ENCODE results near the gene LRIG3. TPM values are rescaled to one million over a fixed set of nuclear protein-coding genes. Genes with fewer than 3 reads are reported as not detected.

The LRIG3 gene
- total and polyA plus RNA-seq, 9 of the 15 experiments (the other 6 are each of a cell fraction or from before 2014, with no cell fraction given), result 0.18 TPM; not detected in 8

- WGBS (ENCODE audit: insufficient coverage, low coverage, missing lambda C conversion rate), result 0% methylated on average over 2 of the region's 2 CpGs
- H3K4me1 ChIP-seq (replicated peaks in 1 of 2; ENCODE audit: control insufficient read depth in 2 of 2, insufficient read depth in 2 of 2, low read length in 2 of 2), result no peaks in the 10 kb centered on the region
- no peak for FAIRE-seq
Observed at GRCh38 chr12:58969237-58969636, 48.9 kb upstream of the LRIG3 start.

GRCh38 chr12:58967561-58967960 is 47.3 kb upstream of the LRIG3 start:
- CTCF ChIA-PET (ENCODE audit: low intra/inter-chr PET ratio), result interaction anchor here (0.6 kb wide), 1 partner anchor 31 kb away, joined by 4 read pairs; no protein-coding TSS in a partner anchor
- no peak for FAIRE-seq
- H3K4me2 ChIP-seq (ENCODE audit: insufficient read depth, low read length), result no peak overlapping the region
- no peaks in the 10 kb centered on the region for H3K9me1 ChIP-seq (ENCODE audit: control insufficient read depth, insufficient read depth, low read length)
- no peak overlapping the region for H3K27ac ChIP-seq (ENCODE audit: extremely low read depth, low read depth, low read length)
- intact Hi-C loops (cut with micrococcal nuclease) (no loop called here), in situ Hi-C loops (cut with MboI) (no loop called here)
- no peaks in the 10 kb centered on the region for H3K79me2 ChIP-seq (ENCODE audit: control insufficient read depth, insufficient read depth, low read length)
- H3K9me3 ChIP-seq (replicated peaks; ENCODE audit: control insufficient read depth, insufficient read depth, low read depth, low read length), result no peaks in the 10 kb centered on the region
- no peaks in the 10 kb centered on the region for H4K20me1 ChIP-seq (replicated peaks; ENCODE audit: control insufficient read depth, insufficient read depth, low read length)
- no peaks in the 10 kb centered on the region for H3K27me3 ChIP-seq (ENCODE audit: control insufficient read depth in 2 of 2, insufficient read depth in 2 of 2, low read length in 2 of 2)
- H3K36me3 ChIP-seq (ENCODE audit: control insufficient read depth, insufficient read depth, low read length), result no peaks in the 10 kb centered on the region
- BruUV-seq (replicated peaks), result no TSS peak
- H3K4me3 ChIP-seq, result no peak overlapping the region
- 0% methylated on average over 4 of the region's 4 CpGs for WGBS (ENCODE audit: insufficient coverage, low coverage, missing lambda C conversion rate)
- no peak for DNase-seq (ENCODE audit: extremely low read depth in 1 of 4, low spot score in 3 of 4)
- no peak overlapping the region for H2AFZ ChIP-seq (ENCODE audit: low read depth, low read length)
- ATAC-seq, result no peak
- POLR2A ChIA-PET, result no interaction called here
- H3K4me1 ChIP-seq (replicated peaks in 1 of 2; ENCODE audit: control insufficient read depth in 2 of 2, insufficient read depth in 2 of 2, low read length in 2 of 2), result no peaks in the 10 kb centered on the region
- H3K9ac ChIP-seq (ENCODE audit: insufficient read depth in 1 of 2, low read depth in 2 of 2, low read length in 2 of 2), result no peak overlapping the region
- no peak for TF ChIP-seq HSF4 (CRISPR knock-in tag; IDR thresholded peaks at IDR 0.05; ENCODE audit: borderline replicate concordance)
- no peak for TF ChIP-seq MAZ (CRISPR knock-in tag; conservative IDR thresholded peaks at IDR 0.05 in 1 of 2, IDR thresholded peaks at IDR 0.05 in 1 of 2)
- TF ChIP-seq SRSF7 (optimal IDR thresholded peaks at IDR 0.05; ENCODE audit: low read depth, low read length), result no peak
- TF ChIP-seq PRMT5 (CRISPR knock-in tag; IDR thresholded peaks at IDR 0.05), result no peak
- no peak for TF ChIP-seq ZNF232 (CRISPR knock-in tag; IDR thresholded peaks at IDR 0.05)
- no peak for TF ChIP-seq NR1H2 (CRISPR knock-in tag; IDR thresholded peaks at IDR 0.05)
- no peak for TF ChIP-seq FOXK1 (CRISPR knock-in tag; IDR thresholded peaks at IDR 0.05; ENCODE audit: borderline replicate concordance)
- no peak for TF ChIP-seq KAT7 (CRISPR knock-in tag; IDR thresholded peaks at IDR 0.05; ENCODE audit: borderline replicate concordance)
- no peak for TF ChIP-seq ZNF77 (CRISPR knock-in tag; IDR thresholded peaks at IDR 0.05)
- TF ChIP-seq SMAD1 (IDR thresholded peaks at IDR 0.05; ENCODE audit: low read depth, low read length, partially characterized antibody), result no peak
- no peak for TF ChIP-seq BCLAF1 (IDR thresholded peaks at IDR 0.05; ENCODE audit: borderline replicate concordance in 1 of 2, control insufficient read depth in 1 of 2, low read depth in 2 of 2, low read length in 1 of 2)
- no peak for TF ChIP-seq SMARCA4 (IDR thresholded peaks at IDR 0.05)
- TF ChIP-seq FOXP1 (CRISPR knock-in tag; IDR thresholded peaks at IDR 0.05), result no peak

More at GRCh38 chr12:58969237-58969636, 48.9 kb upstream of the LRIG3 start:
- Histone ChIP-seq H3K79me2 (ENCODE audit: control insufficient read depth, insufficient read depth, low read length) (no peaks in the 10 kb centered on the region), H3K36me3 (ENCODE audit: control insufficient read depth, insufficient read depth, low read length) (no peaks in the 10 kb centered on the region), H2AFZ (ENCODE audit: low read depth, low read length) (no peak overlapping the region), H3K27me3 (ENCODE audit: control insufficient read depth in 2 of 2, insufficient read depth in 2 of 2, low read length in 2 of 2) (no peaks in the 10 kb centered on the region), H3K9me1 (ENCODE audit: control insufficient read depth, insufficient read depth, low read length) (no peaks in the 10 kb centered on the region), H3K4me2 (ENCODE audit: insufficient read depth, low read length) (no peak overlapping the region), H4K20me1 (replicated peaks; ENCODE audit: control insufficient read depth, insufficient read depth, low read length) (no peaks in the 10 kb centered on the region), H3K27ac (ENCODE audit: extremely low read depth, low read depth, low read length) (no peak overlapping the region), H3K4me3 (no peak overlapping the region), H3K9ac (ENCODE audit: insufficient read depth in 1 of 2, low read depth in 2 of 2, low read length in 2 of 2) (no peak overlapping the region), H3K9me3 (replicated peaks; ENCODE audit: control insufficient read depth, insufficient read depth, low read depth, low read length) (no peaks in the 10 kb centered on the region)
- no peak for ATAC-seq
- intact Hi-C loops (cut with micrococcal nuclease), result no loop called here
- no TSS peak for BruUV-seq (replicated peaks)
- in situ Hi-C loops (cut with MboI), result no loop called here
- no peak for DNase-seq (ENCODE audit: extremely low read depth in 1 of 4, low spot score in 3 of 4)
- ChIA-PET CTCF (ENCODE audit: low intra/inter-chr PET ratio) (no interaction called here), POLR2A (no interaction called here)
- TF ChIP-seq RNF2 (IDR thresholded peaks at IDR 0.05) (no peak), NONO (IDR thresholded peaks at IDR 0.05; ENCODE audit: low read depth in 2 of 2, low read length in 1 of 2) (no peak), RFX1 (IDR thresholded peaks at IDR 0.05) (no peak), HNRNPUL1 (IDR thresholded peaks at IDR 0.05; ENCODE audit: low read length) (no peak), CHD1 (IDR thresholded peaks at IDR 0.05; ENCODE audit: low read length) (no peak)

Data from K562 (cell line).